Measurements from ENCODE around the gene PARM1. TPM values are rescaled to one million over a fixed set of nuclear protein-coding genes. Genes with fewer than 3 reads are reported as not detected.

The PARM1 gene
- total and polyA plus RNA-seq, 2 of the 4 experiments (the other 2 are of a cell fraction), result 0.07 to 0.18 TPM

GRCh38 chr4:75001871-75002270 lies 69.0 kb downstream of the PARM1 start:
- H2BK5ac ChIP-seq (ENCODE audit: low read depth, low read length, poor library complexity, severe bottlenecking), result no peak overlapping the region
- in situ Hi-C loops (cut with MboI; ENCODE audit: low sequenced_read_pairs), result no loop called here
- no peaks in the 10 kb centered on the region for H3K79me1 ChIP-seq (ENCODE audit: low read depth in 1 of 2, low read length in 2 of 2)
- no peak overlapping the region for H2BK15ac ChIP-seq (ENCODE audit: low read depth, low read length)
- DNase-seq (no peak), ATAC-seq (ENCODE audit: low read depth) (no peak)
- H3K9me3 ChIP-seq (ENCODE audit: control insufficient read depth, insufficient read depth, low read length), result no peaks in the 10 kb centered on the region
- no peak overlapping the region for H2AK5ac ChIP-seq (ENCODE audit: low read depth, low read length)
- no peak overlapping the region for H2BK120ac ChIP-seq (ENCODE audit: low read depth, low read length)
- no peak overlapping the region for H3K4me3 ChIP-seq (ENCODE audit: insufficient read depth, low read depth, low read length)
- no peak overlapping the region for H4K8ac ChIP-seq (ENCODE audit: low read depth in 2 of 2, low read length in 2 of 2)
- H2AK9ac ChIP-seq (replicated peaks; ENCODE audit: low read depth, low read length, poor library complexity), result no peak overlapping the region
- H4K5ac ChIP-seq (ENCODE audit: low read depth, low read length), result no peak overlapping the region
- H3K56ac ChIP-seq (ENCODE audit: extremely low read depth, insufficient read depth, low read length), result no peak overlapping the region
- H3K4me1 ChIP-seq (ENCODE audit: control insufficient read depth, insufficient read depth, low read length), result no peaks in the 10 kb centered on the region
- H3K27ac ChIP-seq (ENCODE audit: insufficient read depth, low read length), result no peak overlapping the region
- POLR2A ChIA-PET (ENCODE audit: unreplicated experiment), result no interaction called here
- H3K18ac ChIP-seq (ENCODE audit: low read depth, low read length), result no peak overlapping the region
- WGBS, 2 experiments (ENCODE audit: extremely low coverage in 2 of 2, insufficient read length in 1 of 2), result 0% methylated on average over 1 of the region's 2 CpGs; no CpG with 5 or more reads in 1 of the 2 experiments
- H3K9me1 ChIP-seq (ENCODE audit: insufficient read depth, low read length), result no peaks in the 10 kb centered on the region
- CTCF ChIA-PET, result no interaction called here
- no peak overlapping the region for H2BK20ac ChIP-seq (ENCODE audit: low read depth, low read length)
- no peak overlapping the region for H3K23ac ChIP-seq (ENCODE audit: low read depth, low read length)
- H3K14ac ChIP-seq (replicated peaks; ENCODE audit: low read depth, low read length), result no peak overlapping the region
- H4K91ac ChIP-seq (ENCODE audit: insufficient read depth, low read depth, low read length), result no peak overlapping the region
- H3K36me3 ChIP-seq (ENCODE audit: control insufficient read depth, insufficient read depth, low read length), result no peaks in the 10 kb centered on the region
- H3K27me3 ChIP-seq (ENCODE audit: control insufficient read depth, insufficient read depth, low read length), result no peaks in the 10 kb centered on the region
- intact Hi-C loops (cut with micrococcal nuclease), result no loop called here
- no peak overlapping the region for H3K9ac ChIP-seq (ENCODE audit: low read depth, low read length)
- dilution Hi-C loops (cut with HindIII; ENCODE audit: low sequenced_read_pairs, unreplicated experiment), result no loop called here
- TF ChIP-seq USF2 (IDR thresholded peaks at IDR 0.05; ENCODE audit: low read depth, low read length) (no peak), MAFK (IDR thresholded peaks at IDR 0.05; ENCODE audit: low read depth, low read length) (no peak), CEBPB (IDR thresholded peaks at IDR 0.05; ENCODE audit: low read depth, low read length) (no peak), RCOR1 (IDR thresholded peaks at IDR 0.05; ENCODE audit: insufficient replicate concordance, low read length) (no peak), MAZ (IDR thresholded peaks at IDR 0.05; ENCODE audit: borderline replicate concordance, low read depth, low read length) (no peak), BHLHE40 (IDR thresholded peaks at IDR 0.05; ENCODE audit: low read depth, low read length) (no peak), SMC3 (IDR thresholded peaks at IDR 0.05; ENCODE audit: low read depth, low read length) (no peak)
- no peaks in the 10 kb centered on the region for H4K20me1 ChIP-seq (ENCODE audit: insufficient read depth, low read length)
- H3K4me2 ChIP-seq (ENCODE audit: low read depth, low read length), result no peak overlapping the region
- H2AFZ ChIP-seq (replicated peaks; ENCODE audit: low read length, poor library complexity), result no peak overlapping the region
- no TSS peak for BruUV-seq (replicated peaks)
- H3K4ac ChIP-seq (ENCODE audit: low read depth, low read length), result no peak overlapping the region
